Measurements from ENCODE around the gene TF. TPM values are rescaled to one million over a fixed set of nuclear protein-coding genes. Genes with fewer than 3 reads are reported as not detected.
A peak's percentile ranks its signal among the peaks of the same experiment; 100 is the strongest.

The TF gene
- total and polyA plus RNA-seq, 2 experiments from 2014 or later, result 0.05 TPM; not detected in 1

DNA sequence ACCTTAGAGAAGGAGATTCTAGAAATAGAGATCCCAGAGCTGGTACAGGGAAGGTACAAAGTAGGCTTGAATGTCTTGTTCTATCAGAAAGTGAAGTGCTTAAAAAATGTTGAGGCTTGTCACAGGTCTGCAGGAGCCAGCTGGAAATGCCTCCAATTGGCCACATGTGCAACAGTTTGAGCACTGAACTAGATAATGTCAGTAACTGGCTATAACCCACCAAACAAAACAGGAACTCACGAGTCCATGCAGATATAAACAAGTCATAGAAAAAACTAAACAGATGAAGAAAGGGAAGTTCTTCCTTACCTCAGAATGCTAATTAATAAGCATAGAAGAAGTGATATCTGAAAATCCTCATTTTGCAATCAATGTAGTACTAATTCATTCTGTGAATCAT lies 11.9 kb upstream of the TF start:
- H3K36me3 ChIP-seq (ENCODE audit: low read depth), result no peaks in the 10 kb centered on the region
- H3K9me2 ChIP-seq (ENCODE audit: insufficient read depth), result no peaks in the 10 kb centered on the region
- no peaks in the 10 kb centered on the region for H3K9me3 ChIP-seq (ENCODE audit: low read depth)
- H2AFZ ChIP-seq, result no peak overlapping the region
- in situ Hi-C loops (cut with MboI), result no loop called here
- no peaks in the 10 kb centered on the region for H3K27me3 ChIP-seq (replicated peaks; ENCODE audit: insufficient read depth)
- WGBS, 2 experiments (ENCODE audit: low coverage in 1 of 2, low lambda C conversion rate in 2 of 2, missing lambda C conversion rate in 2 of 2), result 0% methylated on average over 1 of the region's 1 CpG
- no peak overlapping the region for H3K4me3 ChIP-seq
- no peak overlapping the region for H3K27ac ChIP-seq
- no peak for TF ChIP-seq EZH2 (IDR thresholded peaks at IDR 0.05; ENCODE audit: insufficient read depth, poor library complexity, severe bottlenecking)
- TF ChIP-seq EZH2phosphoT487 (IDR thresholded peaks at IDR 0.05; ENCODE audit: insufficient read depth, low read depth), result no peak
- H3K79me2 ChIP-seq (ENCODE audit: insufficient read depth), result no peaks in the 10 kb centered on the region
- no peak overlapping the region for H3K9ac ChIP-seq
- H3K4me1 ChIP-seq (ENCODE audit: insufficient read depth), result no peaks in the 10 kb centered on the region
- H3F3A ChIP-seq (ENCODE audit: insufficient read depth), result no peaks in the 10 kb centered on the region
- no peaks in the 10 kb centered on the region for H4K20me1 ChIP-seq (ENCODE audit: insufficient read depth)
- no peak overlapping the region for H3K4me2 ChIP-seq (ENCODE audit: unreplicated experiment)
- no peak for DNase-seq

DNA sequence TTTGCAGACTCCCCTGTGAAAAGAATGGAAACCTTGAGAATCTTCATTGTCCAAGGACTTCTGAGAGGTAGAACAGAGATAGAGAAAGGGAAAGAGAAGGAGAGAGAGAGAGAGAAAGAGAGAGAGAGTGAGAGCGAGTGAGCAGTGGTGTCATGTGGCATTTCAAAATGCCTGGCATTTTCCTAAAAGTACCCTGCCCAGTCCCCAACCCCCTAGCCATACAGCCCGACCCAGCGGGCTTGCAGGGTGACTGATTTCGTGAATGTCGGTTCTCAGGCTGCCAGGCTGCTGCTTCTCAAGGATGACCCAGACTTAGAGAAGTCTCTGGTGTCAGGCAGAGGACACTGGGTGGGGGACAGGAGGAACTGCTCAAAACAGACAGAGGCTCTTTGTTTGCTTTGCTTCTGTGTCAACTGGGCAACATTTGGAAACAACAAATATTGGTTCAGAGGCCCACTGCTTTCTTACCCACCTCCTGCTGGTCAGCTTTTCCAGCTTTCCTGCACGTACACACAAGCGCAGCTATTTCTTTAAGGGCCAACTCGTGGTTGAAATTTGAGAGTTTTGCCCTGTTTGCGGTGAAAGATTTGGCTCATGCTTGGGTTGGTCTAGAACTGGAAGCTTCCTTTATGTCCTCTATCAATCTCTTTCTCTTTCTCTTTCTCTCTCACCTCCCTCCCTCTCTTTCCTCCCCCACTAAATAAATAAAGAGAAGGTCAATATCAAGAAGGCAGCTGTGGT lies 3.7 kb upstream of the TF start:
- peaks cover 41% of the 10 kb centered on the region for H3K27me3 ChIP-seq (replicated peaks; ENCODE audit: insufficient read depth)
- no peak overlapping the region for H3K9ac ChIP-seq
- no peaks in the 10 kb centered on the region for H3K36me3 ChIP-seq (ENCODE audit: low read depth)
- WGBS, 2 experiments (ENCODE audit: low coverage in 1 of 2, low lambda C conversion rate in 2 of 2, missing lambda C conversion rate in 2 of 2), result 24 to 28% methylated on average over 9 of the region's 9 CpGs
- TF ChIP-seq EZH2 (IDR thresholded peaks at IDR 0.05; ENCODE audit: insufficient read depth, poor library complexity, severe bottlenecking) (no peak), EZH2phosphoT487 (IDR thresholded peaks at IDR 0.05; ENCODE audit: insufficient read depth, low read depth) (no peak)
- DNase-seq, result peak; percentile 18
- no peaks in the 10 kb centered on the region for H3K79me2 ChIP-seq (ENCODE audit: insufficient read depth)
- H3K4me3 ChIP-seq, result no peak overlapping the region
- in situ Hi-C loops (cut with MboI), result no loop called here
- H3K27ac ChIP-seq, result no peak overlapping the region
- no peaks in the 10 kb centered on the region for H4K20me1 ChIP-seq (ENCODE audit: insufficient read depth)
- no peaks in the 10 kb centered on the region for H3K4me1 ChIP-seq (ENCODE audit: insufficient read depth)
- H3K4me2 ChIP-seq (ENCODE audit: unreplicated experiment), result no peak overlapping the region
- H3K9me3 ChIP-seq (ENCODE audit: low read depth), result no peaks in the 10 kb centered on the region
- H3F3A ChIP-seq (ENCODE audit: insufficient read depth), result no peaks in the 10 kb centered on the region
- no peak overlapping the region for H2AFZ ChIP-seq
- H3K9me2 ChIP-seq (ENCODE audit: insufficient read depth), result no peaks in the 10 kb centered on the region

DNA sequence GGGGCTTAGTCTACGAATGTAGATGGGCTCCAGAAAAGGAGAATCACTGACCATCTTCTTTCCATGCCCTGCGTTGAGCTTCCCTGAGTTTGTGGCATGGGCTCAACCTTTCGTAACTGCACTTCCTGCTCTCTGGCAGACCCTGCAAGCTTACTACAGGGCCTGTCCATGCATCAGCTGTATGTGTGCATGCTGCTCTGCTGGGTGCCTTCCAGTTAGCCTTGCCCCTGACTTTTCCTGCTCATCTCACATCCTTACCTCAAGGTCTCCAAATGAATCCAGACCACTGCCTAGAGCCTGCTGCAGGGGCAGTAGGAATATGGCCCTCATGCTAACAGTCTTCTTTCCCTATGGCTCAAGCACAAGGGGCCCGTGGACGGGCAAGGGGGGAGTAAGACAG lies 2.0 kb upstream of the TF start:
- Histone ChIP-seq H3K4me3 (no peak overlapping the region), H3F3A (ENCODE audit: insufficient read depth) (no peaks in the 10 kb centered on the region), H3K36me3 (ENCODE audit: low read depth) (no peaks in the 10 kb centered on the region), H2AFZ (no peak overlapping the region), H3K4me1 (ENCODE audit: insufficient read depth) (no peaks in the 10 kb centered on the region), H3K4me2 (ENCODE audit: unreplicated experiment) (no peak overlapping the region), H4K20me1 (ENCODE audit: insufficient read depth) (no peaks in the 10 kb centered on the region), H3K9me2 (ENCODE audit: insufficient read depth) (no peaks in the 10 kb centered on the region), H3K27ac (no peak overlapping the region), H3K9me3 (ENCODE audit: low read depth) (no peaks in the 10 kb centered on the region), H3K9ac (no peak overlapping the region), H3K79me2 (ENCODE audit: insufficient read depth) (no peaks in the 10 kb centered on the region), H3K27me3 (replicated peaks; ENCODE audit: insufficient read depth) (peaks cover 46% of the 10 kb centered on the region)
- in situ Hi-C loops (cut with MboI), result no loop called here
- TF ChIP-seq EZH2 (IDR thresholded peaks at IDR 0.05; ENCODE audit: insufficient read depth, poor library complexity, severe bottlenecking) (no peak), EZH2phosphoT487 (IDR thresholded peaks at IDR 0.05; ENCODE audit: insufficient read depth, low read depth) (no peak)
- DNase-seq, result no peak
- WGBS, 2 experiments (ENCODE audit: low coverage in 1 of 2, low lambda C conversion rate in 2 of 2, missing lambda C conversion rate in 2 of 2), result 49 to 56% methylated on average over 5 of the region's 5 CpGs

DNA sequence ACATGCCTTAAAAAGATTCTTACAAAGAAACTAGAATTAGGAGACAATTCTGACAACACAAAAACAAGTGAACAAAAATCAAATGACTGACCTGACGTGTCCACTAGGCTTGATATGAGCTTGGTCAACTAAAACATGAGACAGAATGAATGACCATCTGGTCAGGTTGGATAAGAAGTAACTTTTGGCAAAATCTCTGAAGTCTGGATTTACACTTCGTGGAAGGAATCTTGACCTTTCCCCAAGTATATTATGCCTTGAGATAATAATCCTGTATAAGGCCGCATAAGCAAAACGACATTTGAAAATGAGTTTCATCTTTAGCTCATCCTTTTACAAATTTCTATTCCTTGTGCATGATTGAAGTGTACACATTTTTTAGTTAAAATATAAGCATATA lies 1.1 kb upstream of the TF start:
- Histone ChIP-seq H3K36me3 (ENCODE audit: low read depth) (no peaks in the 10 kb centered on the region), H3K9me3 (ENCODE audit: low read depth) (no peaks in the 10 kb centered on the region), H3K27ac (no peak overlapping the region), H3K4me2 (ENCODE audit: unreplicated experiment) (no peak overlapping the region), H2AFZ (no peak overlapping the region), H3F3A (ENCODE audit: insufficient read depth) (no peaks in the 10 kb centered on the region), H3K27me3 (replicated peaks; ENCODE audit: insufficient read depth) (peaks cover 47% of the 10 kb centered on the region), H3K79me2 (ENCODE audit: insufficient read depth) (no peaks in the 10 kb centered on the region), H3K9ac (no peak overlapping the region), H3K4me3 (no peak overlapping the region), H4K20me1 (ENCODE audit: insufficient read depth) (no peaks in the 10 kb centered on the region), H3K4me1 (ENCODE audit: insufficient read depth) (no peaks in the 10 kb centered on the region), H3K9me2 (ENCODE audit: insufficient read depth) (no peaks in the 10 kb centered on the region)
- no peak for DNase-seq
- no peak for TF ChIP-seq EZH2 (IDR thresholded peaks at IDR 0.05; ENCODE audit: insufficient read depth, poor library complexity, severe bottlenecking)
- no peak for TF ChIP-seq EZH2phosphoT487 (IDR thresholded peaks at IDR 0.05; ENCODE audit: insufficient read depth, low read depth)
- WGBS, 2 experiments (ENCODE audit: low coverage in 1 of 2, low lambda C conversion rate in 2 of 2, missing lambda C conversion rate in 2 of 2), result 60 to 64% methylated on average over 4 of the region's 4 CpGs
- in situ Hi-C loops (cut with MboI), result no loop called here

All from GM23248 (cell line).